ENCODE results near the gene PLEKHJ1.

DNA sequence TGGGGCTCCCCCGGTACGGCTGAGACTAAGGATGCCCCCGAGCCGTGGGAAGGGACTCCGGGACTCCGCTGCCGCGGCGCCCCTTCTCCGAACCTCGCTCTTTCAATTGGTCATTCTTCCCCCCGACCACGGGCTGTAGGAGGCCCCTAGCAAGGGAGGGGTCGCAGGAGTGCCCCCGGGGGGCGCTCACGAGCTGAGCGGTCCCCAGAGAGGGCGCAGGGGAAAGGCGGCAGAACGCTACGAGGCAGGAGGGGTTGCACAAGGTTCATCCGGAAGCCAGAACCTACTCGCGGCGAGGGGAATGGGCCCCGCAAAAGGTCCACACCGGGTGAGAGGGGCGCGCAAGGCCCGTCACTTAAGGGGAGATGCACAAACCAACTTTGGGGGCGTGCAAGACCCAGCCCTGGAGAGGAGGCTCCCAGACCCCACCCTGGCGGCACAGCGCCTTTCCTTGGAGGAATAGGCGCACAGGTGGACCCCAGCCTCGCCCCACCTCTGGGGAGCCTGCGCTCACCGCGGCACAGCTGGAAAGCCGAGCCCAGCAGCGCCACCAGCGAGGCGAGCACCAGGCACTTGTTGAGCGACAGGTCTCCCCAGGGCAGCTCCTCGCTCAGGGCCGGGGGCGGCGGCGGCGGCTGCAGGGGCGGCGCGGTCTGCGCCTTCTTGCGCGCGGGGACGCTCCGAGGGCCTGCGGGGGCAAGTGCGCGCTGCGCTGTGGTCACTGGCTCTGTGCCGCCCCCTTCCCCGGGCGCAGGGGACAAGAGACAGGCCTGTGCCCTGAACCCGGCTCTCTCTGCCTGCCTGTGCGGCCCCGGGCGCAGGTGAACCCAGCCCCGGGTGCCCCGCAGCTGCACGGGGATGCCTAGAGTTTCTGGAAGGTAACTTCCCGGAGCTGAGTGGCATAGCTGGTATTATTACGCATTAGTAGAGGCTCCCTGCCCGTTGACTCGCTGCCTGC, 17.3 kb upstream of the PLEKHJ1 start:
- TF ChIP-seq, protein P1, sequence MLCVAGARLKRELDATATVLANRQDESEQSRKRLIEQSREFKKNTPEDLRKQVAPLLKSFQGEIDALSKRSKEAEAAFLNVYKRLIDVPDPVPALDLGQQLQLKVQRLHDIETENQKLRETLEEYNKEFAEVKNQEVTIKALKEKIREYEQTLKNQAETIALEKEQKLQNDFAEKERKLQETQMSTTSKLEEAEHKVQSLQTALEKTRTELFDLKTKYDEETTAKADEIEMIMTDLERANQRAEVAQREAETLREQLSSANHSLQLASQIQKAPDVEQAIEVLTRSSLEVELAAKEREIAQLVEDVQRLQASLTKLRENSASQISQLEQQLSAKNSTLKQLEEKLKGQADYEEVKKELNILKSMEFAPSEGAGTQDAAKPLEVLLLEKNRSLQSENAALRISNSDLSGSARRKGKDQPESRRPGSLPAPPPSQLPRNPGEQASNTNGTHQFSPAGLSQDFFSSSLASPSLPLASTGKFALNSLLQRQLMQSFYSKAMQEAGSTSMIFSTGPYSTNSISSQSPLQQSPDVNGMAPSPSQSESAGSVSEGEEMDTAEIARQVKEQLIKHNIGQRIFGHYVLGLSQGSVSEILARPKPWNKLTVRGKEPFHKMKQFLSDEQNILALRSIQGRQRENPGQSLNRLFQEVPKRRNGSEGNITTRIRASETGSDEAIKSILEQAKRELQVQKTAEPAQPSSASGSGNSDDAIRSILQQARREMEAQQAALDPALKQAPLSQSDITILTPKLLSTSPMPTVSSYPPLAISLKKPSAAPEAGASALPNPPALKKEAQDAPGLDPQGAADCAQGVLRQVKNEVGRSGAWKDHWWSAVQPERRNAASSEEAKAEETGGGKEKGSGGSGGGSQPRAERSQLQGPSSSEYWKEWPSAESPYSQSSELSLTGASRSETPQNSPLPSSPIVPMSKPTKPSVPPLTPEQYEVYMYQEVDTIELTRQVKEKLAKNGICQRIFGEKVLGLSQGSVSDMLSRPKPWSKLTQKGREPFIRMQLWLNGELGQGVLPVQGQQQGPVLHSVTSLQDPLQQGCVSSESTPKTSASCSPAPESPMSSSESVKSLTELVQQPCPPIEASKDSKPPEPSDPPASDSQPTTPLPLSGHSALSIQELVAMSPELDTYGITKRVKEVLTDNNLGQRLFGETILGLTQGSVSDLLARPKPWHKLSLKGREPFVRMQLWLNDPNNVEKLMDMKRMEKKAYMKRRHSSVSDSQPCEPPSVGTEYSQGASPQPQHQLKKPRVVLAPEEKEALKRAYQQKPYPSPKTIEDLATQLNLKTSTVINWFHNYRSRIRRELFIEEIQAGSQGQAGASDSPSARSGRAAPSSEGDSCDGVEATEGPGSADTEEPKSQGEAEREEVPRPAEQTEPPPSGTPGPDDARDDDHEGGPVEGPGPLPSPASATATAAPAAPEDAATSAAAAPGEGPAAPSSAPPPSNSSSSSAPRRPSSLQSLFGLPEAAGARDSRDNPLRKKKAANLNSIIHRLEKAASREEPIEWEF (CRISPR knock-in tag; IDR thresholded peaks at IDR 0.05), result no peak
- no peak for TF ChIP-seq NONO (IDR thresholded peaks at IDR 0.05; ENCODE audit: low read depth in 2 of 2, low read length in 1 of 2)
- no peak for TF ChIP-seq SMARCA4 (IDR thresholded peaks at IDR 0.05)
- no peak for TF ChIP-seq TRIM28 (IDR thresholded peaks at IDR 0.05)
- TF ChIP-seq GABPB2 (CRISPR knock-in tag; conservative IDR thresholded peaks at IDR 0.05), result no peak
- no peak for TF ChIP-seq RBM39 (optimal IDR thresholded peaks at IDR 0.05; ENCODE audit: low read depth, low read length)
- no peak for TF ChIP-seq STAG1 (CRISPR knock-in tag; IDR thresholded peaks at IDR 0.05; ENCODE audit: borderline replicate concordance)
- TF ChIP-seq ELF2 (CRISPR knock-in tag; IDR thresholded peaks at IDR 0.05), result no peak

All from K562 (cell line).